NCI-H146 treated with DMSO at 0.1 percent for 48 hours (cell line): Measurements from ENCODE around the gene ADAMTS8.
A peak's percentile ranks its signal among the peaks of the same experiment; 100 is the strongest.

ENCODE experiments used
- DNase-seq: peaks from one replicate; lab custom pipeline; 2025; ENCODE audit not compliant: unreplicated experiment; lab: John Stamatoyannopoulos, UW

ADAMTS8 gene

DNA sequence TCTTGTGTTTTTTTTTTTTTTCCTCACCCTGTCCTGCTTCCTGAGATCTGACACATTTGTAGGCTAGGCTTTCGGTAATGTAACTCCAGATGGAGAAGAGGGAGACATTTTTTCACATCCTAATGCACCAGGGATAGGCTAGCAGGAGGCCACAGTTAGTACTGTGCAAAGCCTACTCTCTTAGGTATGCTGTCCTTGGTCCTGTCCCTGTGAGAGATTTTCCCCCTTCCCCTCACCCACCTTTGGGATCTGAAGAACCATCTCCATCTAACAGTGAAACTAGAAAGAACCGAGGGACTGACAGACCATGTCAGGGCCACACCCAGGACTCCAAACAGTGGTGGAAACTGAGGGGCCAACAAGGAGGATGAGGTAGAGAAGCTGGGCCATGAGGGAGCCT lies 29.2 kb downstream of the ADAMTS8 start:
- DNase-seq = no peak

DNA sequence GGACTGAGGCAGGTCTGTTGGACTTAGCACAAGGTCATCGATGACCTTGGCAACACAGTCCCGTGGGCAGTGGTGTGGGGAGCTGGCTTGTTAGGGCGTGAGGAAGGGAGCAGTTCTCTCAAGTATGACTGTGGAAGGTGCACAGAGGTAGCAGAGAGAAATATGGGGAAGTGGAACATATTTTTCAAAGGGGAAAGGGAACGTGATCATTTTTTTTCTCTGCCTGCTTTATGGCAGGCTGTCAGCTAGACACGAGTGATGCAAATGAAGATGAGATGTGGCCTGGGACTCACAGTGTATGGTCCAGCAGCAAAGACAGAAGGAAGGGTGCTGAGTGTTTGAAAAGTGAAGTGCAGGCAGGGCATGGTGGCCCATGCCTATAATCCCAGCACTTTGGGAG lies 30.6 kb downstream of the ADAMTS8 start:
- no peak for DNase-seq

DNA sequence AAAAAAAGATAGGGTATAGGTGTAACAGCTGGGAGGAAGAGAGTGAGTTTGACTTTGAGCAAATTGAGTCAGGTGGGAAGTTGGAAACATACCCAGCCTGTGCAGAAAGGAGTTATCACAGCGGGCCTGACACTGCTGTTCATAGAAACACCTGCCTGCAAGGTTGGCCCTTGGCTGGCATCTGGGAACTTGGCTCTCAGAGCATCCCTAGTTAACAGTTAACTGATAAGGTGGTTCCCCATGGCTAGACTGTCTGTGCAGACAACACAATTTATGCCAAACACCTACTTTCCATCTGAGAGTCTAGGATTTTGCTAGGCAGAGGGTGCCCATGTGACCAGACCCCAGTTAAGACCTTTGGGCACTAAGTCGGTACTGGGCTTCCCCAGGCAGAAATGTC lies 31.4 kb downstream of the ADAMTS8 start:
- no peak for DNase-seq

DNA sequence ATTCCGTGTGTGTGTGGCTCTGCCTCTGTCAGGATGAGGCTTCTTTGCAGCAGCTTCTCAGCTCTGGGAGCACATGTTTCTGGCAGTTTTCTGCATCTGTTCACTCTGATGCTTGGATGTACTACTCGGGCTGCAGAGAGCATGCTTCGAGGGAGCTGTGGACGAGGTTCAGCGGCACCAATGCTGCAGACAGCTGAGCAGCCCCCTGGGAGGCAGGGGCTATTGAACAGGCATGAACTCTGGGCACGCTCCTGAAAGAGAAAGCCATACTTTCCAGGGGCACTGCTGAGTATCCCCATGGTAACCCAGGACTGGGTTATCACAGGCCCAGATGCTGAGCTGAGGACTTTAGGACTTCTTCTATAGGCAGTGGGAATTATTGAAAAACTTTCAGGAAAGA lies 33.8 kb downstream of the ADAMTS8 start:
- no peak for DNase-seq

DNA sequence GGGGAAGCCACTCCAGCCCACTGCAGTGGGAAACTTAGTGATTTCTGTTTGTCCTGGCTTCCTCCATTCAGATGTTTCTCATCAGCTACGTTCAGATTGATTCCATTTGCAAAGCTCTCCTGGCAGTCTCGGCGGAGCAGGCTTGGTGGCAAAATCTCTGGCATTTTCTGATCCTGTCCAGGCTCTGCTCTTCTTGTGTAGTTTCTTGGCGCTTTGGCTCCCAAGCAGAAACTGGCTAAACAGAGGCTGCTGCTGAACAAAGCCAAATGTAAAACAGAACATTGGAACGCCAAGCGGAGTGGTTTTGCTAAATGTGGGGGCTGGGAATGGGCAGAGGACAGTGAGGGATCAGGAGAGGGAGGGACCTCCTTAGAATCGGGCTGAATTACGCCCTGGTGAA lies 36.7 kb downstream of the ADAMTS8 start:
- no peak for DNase-seq

DNA sequence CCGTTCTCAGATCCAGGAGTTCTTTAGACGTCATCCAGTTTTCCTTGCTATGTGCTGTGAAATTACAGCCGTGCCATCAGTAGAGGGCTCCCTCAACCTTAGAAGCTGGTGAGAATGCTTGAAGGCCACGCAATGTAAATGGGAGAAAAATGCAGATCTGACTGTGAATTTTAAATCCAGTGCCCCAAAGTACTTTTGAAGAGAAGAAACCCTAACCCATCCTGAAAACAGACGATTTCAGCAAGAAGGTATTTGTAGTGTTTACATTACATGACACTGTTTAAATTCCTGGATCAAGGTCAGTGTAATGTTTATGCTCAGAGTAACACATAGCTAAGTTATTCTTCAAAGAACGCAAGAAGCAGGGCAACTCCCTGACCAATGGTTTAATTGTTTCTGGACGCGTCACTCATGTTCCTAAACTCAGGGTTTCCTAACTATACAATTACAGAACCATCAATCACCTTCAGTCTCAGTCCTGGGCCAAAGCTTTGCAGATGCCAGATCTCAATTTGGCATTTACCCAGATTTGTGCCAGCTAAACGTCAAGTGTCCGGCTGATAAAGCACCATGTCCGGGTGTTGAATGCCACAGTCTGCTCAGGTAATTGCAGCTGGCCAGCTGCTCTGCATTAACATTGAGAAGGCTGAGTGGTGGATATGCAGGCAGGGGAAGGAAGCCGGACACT lies 38.2 kb downstream of the ADAMTS8 start:
- no peak for DNase-seq

DNA sequence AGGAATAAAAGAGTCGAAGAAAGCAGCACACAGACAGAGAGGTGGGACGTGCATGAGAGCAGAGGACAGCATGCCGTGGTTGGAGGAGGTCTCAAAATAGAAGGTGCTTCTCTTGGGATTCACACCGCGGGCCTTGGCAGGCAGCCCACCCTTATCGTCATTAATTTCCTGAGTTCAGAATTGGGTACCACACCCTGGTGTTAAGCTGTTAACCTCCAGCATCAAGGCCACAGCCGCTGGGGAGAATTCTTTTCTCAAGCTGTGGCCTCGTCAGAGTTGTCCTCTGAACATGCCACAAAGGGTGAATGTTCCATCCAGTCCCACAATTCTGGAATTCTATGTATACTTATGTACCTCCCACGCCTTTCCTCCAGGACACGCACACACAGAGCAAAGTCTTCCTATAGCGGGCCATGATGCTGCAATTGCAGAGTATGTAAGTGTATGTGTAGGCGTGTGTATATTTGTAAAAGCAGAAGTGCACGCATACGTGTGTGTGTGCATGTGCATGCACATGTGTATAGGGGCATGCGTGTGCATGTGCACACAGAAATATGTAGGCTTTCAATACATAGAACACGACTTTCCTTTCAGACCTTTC lies 39.0 kb downstream of the ADAMTS8 start:
- no peak for DNase-seq

DNA sequence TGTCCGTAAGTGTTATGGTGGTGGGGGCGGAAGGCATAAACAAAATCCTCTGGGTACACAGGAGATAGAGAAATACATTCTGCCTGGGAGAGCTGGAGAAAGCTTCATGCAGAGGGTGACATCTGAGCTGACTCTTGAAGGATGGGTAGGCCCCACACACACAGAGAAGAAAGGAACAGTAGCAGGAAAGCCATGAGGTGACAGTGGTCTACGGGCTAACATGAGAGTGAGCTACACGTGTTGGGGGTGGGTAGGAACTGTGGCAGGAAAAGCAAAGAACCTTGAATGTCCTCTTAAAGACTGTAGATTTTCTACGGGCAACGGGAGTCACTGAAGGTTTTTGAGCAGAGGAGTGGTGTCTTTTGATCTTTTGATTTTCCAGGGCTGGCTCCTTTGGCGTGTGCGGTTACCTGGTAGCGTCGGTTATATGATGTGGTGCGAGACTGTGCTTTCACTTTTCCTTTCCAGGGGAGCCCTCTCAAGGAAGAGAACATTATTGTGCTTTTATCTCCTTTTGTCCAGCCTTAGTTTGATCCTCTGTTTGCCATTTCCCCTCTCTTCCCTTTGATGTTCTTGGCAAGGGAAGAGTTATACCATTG lies 39.7 kb downstream of the ADAMTS8 start:
- DNase-seq = no peak

DNA sequence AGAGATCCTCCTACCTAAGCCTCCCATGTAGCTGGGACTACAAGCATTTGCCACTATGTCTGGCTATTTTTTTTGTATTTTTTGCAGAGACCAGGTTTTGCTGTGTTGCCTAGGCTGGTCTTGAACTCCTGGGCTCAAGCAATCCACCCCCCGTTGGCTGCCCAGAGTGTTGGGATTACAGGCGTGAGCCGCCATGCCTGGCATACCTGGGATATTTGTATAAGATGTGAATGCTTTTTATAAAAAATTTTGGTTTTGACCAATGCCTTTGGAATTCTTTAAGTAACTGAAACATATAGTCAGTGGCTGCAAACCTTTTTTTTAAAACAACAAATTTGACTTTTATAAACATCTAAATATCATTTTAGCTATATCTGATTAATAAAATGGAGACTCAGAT lies 42.4 kb downstream of the ADAMTS8 start:
- DNase-seq = no peak

DNA sequence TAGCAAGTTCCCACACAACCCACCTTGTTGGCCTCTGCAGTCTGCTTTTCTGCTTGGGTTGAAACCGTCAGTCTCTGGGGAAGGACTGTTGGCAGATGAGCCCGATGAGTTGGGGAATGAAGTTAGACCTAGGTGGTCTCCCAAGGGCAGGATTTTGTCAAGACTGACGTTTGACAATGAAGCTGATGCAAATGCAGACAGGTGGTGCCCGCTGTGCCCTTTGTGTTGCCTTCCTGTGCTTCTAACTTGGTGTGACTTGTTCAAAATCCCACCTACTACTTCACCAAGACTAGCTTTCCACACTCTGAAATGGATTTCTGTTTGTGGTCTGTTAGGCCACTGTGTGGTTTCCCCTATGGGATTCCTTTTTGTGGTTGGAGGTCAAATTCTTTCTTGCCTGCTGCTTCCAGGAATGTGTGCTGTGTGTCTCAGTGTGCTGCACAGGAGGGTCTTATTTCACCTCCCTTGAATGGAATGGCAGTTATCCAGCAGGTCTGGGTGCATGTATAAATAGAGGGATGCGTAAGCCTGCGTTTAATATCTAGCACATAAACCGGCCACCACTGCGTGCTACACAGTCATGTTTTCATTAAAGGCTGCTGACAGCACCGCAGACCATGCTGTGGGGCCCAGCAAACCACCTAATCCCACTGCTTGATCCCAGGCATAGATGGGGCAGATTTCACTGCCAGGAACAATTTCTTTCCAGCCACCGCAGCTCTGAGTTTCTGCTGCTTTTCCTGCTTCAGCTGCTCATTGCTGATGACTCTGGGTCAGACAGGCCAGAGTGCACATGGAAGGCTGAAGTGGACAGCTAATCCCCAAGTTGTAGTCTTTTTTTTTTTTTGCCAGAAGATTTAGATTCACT lies 44.8 kb downstream of the ADAMTS8 start:
- no peak for DNase-seq

DNA sequence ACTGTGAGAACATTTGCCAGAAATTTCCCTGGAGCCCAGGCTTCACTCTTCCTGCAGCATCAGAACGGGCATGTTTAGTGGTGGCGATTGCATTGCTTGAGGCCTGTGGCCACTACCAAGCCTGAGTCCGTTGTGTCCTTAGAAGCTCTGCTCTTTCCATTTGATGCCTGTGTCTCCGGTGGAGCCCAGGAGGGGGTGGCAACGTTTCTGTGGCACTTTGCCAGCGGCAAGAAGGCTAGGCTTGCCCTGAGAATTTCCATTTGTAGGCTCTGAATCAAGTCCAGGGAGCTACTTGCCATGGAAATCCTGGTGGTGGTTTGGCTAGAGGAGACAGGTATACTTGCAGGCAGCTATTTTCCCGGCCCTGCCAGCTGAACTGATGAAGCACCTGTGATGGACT lies 47.1 kb downstream of the ADAMTS8 start:
- no peak for DNase-seq

DNA sequence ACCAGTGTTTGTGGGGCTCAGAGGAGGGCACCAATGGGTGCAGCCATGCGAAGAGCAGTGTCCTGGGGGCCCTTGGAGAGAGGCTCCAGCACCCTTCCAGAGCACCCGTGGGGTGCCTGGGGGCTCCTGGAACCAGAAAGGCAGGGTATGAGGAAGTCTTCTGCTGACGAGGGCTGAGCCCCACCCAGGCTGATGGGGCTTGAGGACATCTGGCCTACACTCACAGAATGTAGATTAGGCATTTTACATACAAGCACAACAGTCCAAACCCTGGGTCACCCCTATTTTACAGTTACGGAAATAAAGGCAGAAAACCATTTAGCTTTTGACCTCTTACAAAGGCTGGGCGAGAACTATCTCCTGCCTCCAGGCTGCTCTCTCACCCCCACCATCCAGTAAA lies 47.6 kb downstream of the ADAMTS8 start:
- DNase-seq = no peak

DNA sequence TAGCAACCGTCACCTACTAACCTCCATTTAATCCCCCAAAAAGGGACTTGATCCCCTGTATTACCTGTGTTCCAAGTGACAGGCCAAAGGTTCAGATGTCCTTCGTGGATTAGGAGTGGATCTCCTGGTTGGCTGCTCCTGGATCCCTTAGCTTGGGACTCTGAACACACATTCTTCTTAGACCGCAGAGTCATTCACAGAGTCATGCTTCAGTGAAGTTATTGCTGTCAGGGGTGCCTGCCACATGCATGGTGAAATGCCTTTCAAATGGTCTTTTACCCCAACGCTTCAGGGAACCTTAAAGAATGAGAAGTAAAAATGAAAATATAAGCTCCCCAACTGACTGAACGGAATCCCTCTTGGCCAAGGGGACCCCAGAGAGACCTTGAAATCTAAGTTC lies 49.1 kb downstream of the ADAMTS8 start:
- DNase-seq = no peak

DNA sequence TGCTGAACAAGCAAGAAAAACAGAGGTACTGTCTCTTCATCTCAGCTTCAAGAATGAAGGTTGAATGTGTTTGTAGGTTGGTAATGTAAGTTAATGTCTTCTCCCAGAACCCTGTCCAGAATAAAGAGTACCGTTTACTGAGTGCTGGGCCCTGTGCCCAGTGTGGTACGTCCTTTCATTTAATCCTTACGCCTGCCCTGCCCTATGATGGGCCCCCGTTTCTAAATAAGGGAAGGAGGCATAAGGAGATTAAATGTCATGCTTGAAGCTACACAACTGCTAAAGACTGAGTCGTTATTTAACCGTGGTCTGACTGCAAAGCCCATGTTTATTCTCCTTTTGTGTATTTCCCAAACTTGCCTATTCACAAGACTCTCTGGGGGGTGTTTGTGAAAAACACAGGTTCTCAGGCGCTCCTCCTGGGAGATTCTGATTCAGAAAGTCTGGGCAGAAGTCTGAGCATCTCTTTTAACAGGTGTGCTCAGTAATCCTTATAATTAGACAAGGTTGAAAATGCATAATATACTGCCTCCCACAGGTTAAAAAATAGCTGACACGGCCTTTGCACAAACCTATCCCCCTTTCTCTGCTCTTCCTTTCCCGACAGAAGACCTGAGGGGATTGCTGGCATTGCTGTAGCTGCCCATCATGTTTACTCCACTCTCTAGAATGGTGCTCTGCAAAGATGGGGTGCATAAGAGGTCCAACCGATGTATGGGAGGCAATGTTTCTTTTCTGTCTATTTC lies 57.4 kb downstream of the ADAMTS8 start:
- peak; percentile 3 for DNase-seq

DNA sequence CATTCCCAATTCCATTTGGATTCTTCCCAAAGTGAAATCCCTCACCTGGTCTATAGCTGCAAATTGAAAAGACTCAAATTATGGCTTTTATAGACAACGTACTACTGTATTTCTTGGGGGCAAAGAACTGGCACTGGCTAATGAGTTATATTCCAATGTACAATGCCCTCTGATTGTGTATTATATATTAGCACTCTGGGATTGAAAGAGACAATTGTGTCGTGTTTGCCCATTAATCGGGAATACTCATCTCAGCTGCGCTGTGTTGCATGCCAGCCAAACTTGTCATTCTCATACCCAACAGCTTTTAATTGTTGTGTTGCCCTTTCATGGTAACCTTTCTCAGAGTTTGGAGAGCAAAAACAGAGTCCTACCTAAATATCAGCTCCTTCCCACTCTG lies 58.7 kb downstream of the ADAMTS8 start:
- no peak for DNase-seq

DNA sequence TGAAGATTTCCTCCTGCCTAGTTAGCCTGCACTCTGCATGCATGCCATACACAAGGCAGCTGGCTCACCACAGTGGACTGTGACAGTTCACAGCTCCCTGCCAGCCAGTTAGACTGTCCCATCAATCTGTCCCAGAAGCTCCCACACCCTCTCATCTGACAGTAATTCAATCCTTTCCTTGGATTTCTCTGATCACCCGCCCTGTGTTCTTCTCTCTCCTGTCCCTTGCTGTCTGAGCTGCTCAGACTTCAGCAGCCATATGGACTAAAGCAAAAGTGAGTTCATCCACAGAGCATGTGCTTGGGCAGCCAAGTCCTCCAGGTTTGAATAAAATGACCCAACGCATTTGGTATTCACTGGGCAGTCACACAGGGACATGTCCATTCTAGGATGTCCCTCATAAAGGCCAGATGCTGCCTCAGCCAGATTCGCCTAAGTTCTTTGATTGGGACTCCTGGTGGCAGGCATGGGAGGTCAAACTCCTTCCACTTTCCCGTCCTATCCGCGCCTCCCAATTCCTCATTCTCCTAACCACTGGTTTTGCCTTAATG lies 59.2 kb downstream of the ADAMTS8 start:
- DNase-seq = no peak

DNA sequence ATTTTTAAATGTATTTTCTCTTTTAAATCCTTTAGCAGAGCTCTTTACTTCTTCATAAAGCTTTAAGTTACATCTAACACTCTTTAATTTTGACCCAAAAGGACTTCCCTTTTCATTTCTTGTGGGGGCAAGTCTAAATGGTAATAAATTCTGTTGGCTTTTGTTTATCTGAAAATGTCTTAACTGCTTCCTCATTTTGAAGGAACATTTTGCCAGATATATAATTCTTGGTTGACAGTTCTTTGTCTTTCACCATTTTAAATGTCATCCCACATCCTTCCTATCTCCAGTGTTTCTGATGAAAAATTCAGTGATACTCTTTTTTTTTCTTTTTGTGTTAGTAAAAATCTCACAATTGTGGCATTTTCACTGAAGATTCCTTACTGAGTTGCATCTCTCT lies 69.0 kb downstream of the ADAMTS8 start:
- no peak for DNase-seq

DNA sequence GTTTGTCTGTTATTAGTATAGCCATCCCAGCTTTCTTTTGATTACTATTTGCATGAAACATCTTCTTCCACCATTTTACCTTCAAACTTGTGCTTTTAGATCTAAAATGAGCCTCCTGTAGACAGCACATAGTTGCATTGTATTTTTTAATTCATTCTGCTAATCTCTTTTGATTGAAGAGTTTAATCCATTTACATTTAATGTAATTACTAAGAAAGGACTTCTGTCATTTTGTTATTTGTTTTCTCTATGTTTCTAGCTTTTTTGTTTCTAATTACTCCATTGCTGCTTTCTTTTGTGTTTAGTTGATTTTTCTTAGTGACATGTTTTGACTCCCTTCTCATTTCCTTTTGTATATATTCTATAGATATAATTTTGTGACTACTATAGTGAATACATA lies 70.0 kb downstream of the ADAMTS8 start:
- no peak for DNase-seq
